Endothelial cell (in vitro differentiated cells): ENCODE results near the gene ANKS3. TPM values are rescaled to one million over a fixed set of nuclear protein-coding genes. Genes with fewer than 3 reads are reported as not detected.

Experiments
- DNase-seq: peaks from one replicate; pipeline ENCODE4 v3.0.0; 2021; ENCODE audit warnings: low spot score
- H3K27ac Mint-ChIP-seq: one replicate; pipeline ENCODE4 v1.8.0; 2021; ENCODE audit warnings: mixed read lengths, inconsistent platforms; ENCODE audit not compliant: unreplicated experiment
- H3K27me3 Mint-ChIP-seq: one replicate; pipeline ENCODE4 v1.8.0; 2021; ENCODE audit warnings: mild to moderate bottlenecking, moderate library complexity, mixed read lengths, inconsistent platforms; ENCODE audit not compliant: unreplicated experiment
- H3K36me3 Mint-ChIP-seq: one replicate; pipeline ENCODE4 v1.8.0; 2021; ENCODE audit warnings: mild to moderate bottlenecking, low read depth, mixed read lengths, inconsistent platforms; ENCODE audit not compliant: unreplicated experiment
- H3K4me1 Mint-ChIP-seq: one replicate; pipeline ENCODE4 v1.8.0; 2021; ENCODE audit warnings: mild to moderate bottlenecking, mixed read lengths, inconsistent platforms; ENCODE audit not compliant: unreplicated experiment
- H3K4me3 Mint-ChIP-seq: one replicate; pipeline ENCODE4 v1.8.0; 2021; ENCODE audit warnings: mild to moderate bottlenecking, mixed read lengths, inconsistent platforms; ENCODE audit not compliant: unreplicated experiment
- H3K9me3 Mint-ChIP-seq: one replicate; pipeline ENCODE4 v1.8.0; 2021; ENCODE audit warnings: mixed read lengths, inconsistent platforms; ENCODE audit not compliant: unreplicated experiment
- CTCF ChIP-seq: fragments of 200-600 bp; sonication (generic); IDR thresholded peaks from one replicate; pipeline ENCODE4 v1.5.0; 2021; ENCODE audit warnings: antibody characterized with exemption; ENCODE audit not compliant: unreplicated experiment
- total RNA-seq: library from RNA; stranded (reverse); fragmentation: NEBNext Ultra II Directional; extraction: Animal tissue kit (Norgen Biotek cat#: 25700); gene quantifications from one replicate; pipeline ENCODE4 v1.2.1, GENCODE V29; 2021; ENCODE audit not compliant: unreplicated experiment

The ANKS3 gene
- total RNA-seq, 1 donor from 2014 or later = 15.6 TPM

- no peak for DNase-seq
- no peak for TF ChIP-seq CTCF
- Mint-ChIP-seq H3K9me3 (no peaks in the 10 kb centered on the region), H3K36me3 (peaks cover 9% of the 10 kb centered on the region), H3K27me3 (peaks cover 7% of the 10 kb centered on the region), H3K4me1 (no peaks in the 10 kb centered on the region), H3K4me3 (no peak overlapping the region), H3K27ac (no peak overlapping the region)
Measured at GRCh38 chr16:4678596-4678995, 55.5 kb downstream of the ANKS3 start.

GRCh38 chr16:4677994-4678393, 56.1 kb downstream of the ANKS3 start:
- no peak overlapping the region for H3K27ac Mint-ChIP-seq

GRCh38 chr16:4677390-4677789, 56.7 kb downstream of the ANKS3 start:
- Mint-ChIP-seq H3K27ac (no peak overlapping the region), H3K9me3 (no peaks in the 10 kb centered on the region), H3K36me3 (peaks cover 9% of the 10 kb centered on the region), H3K4me3 (no peak overlapping the region), H3K4me1 (no peaks in the 10 kb centered on the region), H3K27me3 (peaks cover 4% of the 10 kb centered on the region)
- DNase-seq = no peak
- TF ChIP-seq CTCF = no peak

More at GRCh38 chr16:4677994-4678393, 56.1 kb downstream of the ANKS3 start:
- peak overlapping the region; percentile 64 for H3K4me3 Mint-ChIP-seq
- DNase-seq = no peak
- H3K36me3 Mint-ChIP-seq = peaks cover 9% of the 10 kb centered on the region
- no peaks in the 10 kb centered on the region for H3K4me1 Mint-ChIP-seq
- TF ChIP-seq CTCF = no peak
- no peaks in the 10 kb centered on the region for H3K9me3 Mint-ChIP-seq
- H3K27me3 Mint-ChIP-seq = peaks cover 4% of the 10 kb centered on the region

GRCh38 chr16:4676831-4677230, 57.2 kb downstream of the ANKS3 start:
- H3K36me3 Mint-ChIP-seq = peaks cover 8% of the 10 kb centered on the region
- TF ChIP-seq CTCF = no peak
- H3K4me3 Mint-ChIP-seq = no peak overlapping the region
- no peaks in the 10 kb centered on the region for H3K9me3 Mint-ChIP-seq
- DNase-seq = no peak
- peaks cover 4% of the 10 kb centered on the region for H3K27me3 Mint-ChIP-seq
- no peaks in the 10 kb centered on the region for H3K4me1 Mint-ChIP-seq
- H3K27ac Mint-ChIP-seq = no peak overlapping the region

GRCh38 chr16:4675864-4676786, 57.9 kb downstream of the ANKS3 start:
- Mint-ChIP-seq H3K4me1 (no peaks in the 10 kb centered on the region), H3K9me3 (no peaks in the 10 kb centered on the region), H3K27me3 (peaks cover 4% of the 10 kb centered on the region), H3K4me3 (no peak overlapping the region), H3K36me3 (peaks cover 5% of the 10 kb centered on the region), H3K27ac (peak overlapping the region; percentile 18)
- TF ChIP-seq CTCF = no peak
- no peak for DNase-seq
